Measurements from ENCODE around the gene PHF24.

DNA sequence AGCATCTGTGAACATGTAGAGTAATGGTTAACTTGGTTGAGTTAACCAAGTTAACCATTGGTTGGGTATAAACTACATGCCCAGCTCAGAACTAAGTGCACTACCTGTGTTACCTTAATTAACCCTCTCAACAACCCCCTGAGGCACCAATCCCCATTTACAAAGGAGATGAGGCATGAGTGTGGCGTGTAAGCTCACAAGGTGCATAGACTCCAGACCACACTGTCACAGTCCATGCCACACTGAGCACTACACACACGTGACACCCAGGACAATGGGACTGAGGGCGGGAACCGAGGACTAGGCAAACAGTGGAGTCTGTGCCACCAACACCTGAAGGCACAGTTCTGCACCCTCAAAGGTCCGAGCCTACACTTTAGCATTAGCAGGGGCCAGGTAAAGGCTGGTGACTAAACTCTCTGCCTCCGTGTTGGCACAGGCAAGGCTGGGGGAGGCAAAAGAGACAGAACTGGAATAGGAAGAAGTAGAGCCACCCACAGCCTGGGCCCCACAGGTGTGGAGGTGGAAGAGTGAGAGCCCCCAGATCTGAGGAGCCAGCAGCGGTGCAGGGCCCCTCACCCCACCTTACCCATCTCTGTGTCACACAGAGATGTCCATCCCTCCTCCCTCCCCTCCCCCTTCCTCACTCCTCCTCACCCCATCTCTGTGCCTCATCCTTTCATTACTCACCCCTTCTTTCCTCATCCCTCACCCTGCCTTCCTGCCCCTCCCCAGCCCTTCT, 29.2 kb downstream of the PHF24 start:
- TF ChIP-seq POLR2A (IDR thresholded peaks at IDR 0.05) (no peak), EP300 (IDR thresholded peaks at IDR 0.05) (no peak)
- TF ChIP-seq, protein P1, sequence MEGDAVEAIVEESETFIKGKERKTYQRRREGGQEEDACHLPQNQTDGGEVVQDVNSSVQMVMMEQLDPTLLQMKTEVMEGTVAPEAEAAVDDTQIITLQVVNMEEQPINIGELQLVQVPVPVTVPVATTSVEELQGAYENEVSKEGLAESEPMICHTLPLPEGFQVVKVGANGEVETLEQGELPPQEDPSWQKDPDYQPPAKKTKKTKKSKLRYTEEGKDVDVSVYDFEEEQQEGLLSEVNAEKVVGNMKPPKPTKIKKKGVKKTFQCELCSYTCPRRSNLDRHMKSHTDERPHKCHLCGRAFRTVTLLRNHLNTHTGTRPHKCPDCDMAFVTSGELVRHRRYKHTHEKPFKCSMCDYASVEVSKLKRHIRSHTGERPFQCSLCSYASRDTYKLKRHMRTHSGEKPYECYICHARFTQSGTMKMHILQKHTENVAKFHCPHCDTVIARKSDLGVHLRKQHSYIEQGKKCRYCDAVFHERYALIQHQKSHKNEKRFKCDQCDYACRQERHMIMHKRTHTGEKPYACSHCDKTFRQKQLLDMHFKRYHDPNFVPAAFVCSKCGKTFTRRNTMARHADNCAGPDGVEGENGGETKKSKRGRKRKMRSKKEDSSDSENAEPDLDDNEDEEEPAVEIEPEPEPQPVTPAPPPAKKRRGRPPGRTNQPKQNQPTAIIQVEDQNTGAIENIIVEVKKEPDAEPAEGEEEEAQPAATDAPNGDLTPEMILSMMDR (IDR thresholded peaks at IDR 0.05), result no peak

Measured in tibial nerve (tissue), 4 donors.